RCC 7860 (cell line): Measurements from ENCODE around the gene TEX29.

Experiments
- DNase-seq: peaks from one replicate; pipeline ENCODE4 v3.0.0-alpha.2; 2015; ENCODE audit warnings: low spot score
- FAIRE-seq: peaks from 2 replicates; lab custom pipeline; 2012; peaks lifted over from hg19 to GRCh38; lab: Jason Lieb, UNC

The TEX29 gene

DNA sequence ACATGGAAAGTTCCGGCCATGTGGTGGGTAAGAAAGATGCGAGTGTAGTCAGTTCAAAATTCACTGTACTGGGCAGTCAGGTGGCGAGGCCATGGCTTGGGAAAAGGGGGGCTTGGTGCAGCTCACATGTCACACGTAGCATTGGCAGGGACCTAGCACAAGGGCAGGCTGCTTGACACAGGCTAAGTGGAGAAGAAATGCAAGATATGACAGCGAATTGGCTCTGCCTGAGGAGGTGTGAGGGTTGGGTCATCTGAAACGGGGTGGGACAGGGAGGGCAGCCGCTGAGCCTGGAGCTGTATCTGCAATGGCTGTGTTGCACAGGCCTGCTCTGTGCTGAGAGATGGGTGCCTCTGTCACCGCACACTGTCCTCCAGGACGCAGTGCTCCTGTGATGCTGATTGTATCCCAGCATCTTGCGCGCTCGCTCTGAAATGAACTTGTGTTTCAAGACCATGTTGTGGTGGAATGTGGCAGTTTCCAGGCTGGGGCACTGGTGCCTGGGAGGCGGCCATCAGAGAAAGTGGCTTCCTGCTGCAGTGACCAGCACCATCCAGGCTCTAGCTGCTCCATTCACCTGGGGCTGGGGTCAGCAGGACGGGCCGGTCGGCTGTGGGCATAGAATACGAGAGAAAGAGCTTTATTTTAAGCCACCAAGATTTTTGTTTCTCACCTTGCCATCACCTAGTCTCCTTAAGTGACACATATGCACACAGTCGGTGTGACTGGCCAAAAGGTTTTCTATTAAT is 70.3 kb downstream of the TEX29 start:
- FAIRE-seq: no peak
- no peak for DNase-seq

DNA sequence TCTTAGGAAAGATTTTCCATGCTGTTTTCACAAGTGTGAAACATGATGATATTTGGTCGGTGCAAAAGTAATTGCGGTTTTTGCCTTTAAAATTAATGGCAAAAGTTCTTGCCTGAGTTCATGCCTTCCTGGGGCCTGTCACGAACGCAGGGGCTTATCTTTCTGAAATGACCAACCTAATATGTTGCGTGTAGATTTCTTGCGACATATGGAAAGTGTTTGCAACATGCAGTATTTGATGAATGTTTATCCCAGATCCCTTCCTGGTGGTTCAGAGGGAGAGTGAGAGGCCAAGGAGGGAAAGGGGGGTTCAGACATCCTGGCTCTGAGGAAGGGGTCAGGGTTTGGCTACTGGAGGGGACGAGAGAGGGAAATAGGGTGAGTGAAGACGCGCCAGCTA is 72.0 kb downstream of the TEX29 start:
- DNase-seq (no peak), FAIRE-seq (no peak)

DNA sequence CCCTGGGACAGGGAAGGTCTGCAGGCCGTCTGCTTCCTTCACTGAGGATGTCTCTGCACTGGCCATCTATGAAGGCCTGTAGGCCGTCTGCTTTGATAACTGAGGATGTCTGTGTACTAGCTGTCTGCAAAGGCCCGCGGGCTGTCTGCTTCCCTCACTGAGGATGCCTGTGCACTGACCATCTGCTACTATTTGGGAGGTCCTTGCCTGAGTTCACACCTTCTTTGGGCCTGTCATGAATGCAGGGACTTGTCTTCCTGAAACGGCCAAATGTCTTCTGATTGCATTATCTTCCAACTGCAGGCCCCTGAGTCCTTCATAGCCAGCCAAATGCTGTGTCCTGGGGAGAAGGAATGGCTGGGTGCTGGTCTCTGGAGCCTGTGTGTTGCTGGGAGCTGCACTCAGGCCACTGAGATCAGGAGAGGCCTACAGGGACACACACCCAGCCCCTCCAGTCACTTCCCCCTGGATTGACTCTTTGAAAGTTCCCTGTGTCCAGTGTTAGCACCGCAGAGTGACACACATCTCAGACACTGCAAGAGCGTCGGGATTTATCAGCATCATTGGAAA is 72.9 kb downstream of the TEX29 start:
- DNase-seq (no peak), FAIRE-seq (no peak)
